Stimulated activated CD8-positive, alpha-beta memory T cell treated with anti-CD3 and anti-CD28 coated beads, Interleukin-7, amount 100 ng/mL, for 24 hours (primary cell): Measurements from ENCODE around the gene ACSL6.

Experiments
- DNase-seq: peaks from one replicate; pipeline ENCODE4 v3.0.0-alpha.2; 2020; ENCODE audit warnings: low read depth

Gene ACSL6

GRCh38 chr5:131979816-131980215, 31.6 kb downstream of the ACSL6 start:
- no peak for DNase-seq

GRCh38 chr5:131977212-131977604, 34.2 kb downstream of the ACSL6 start:
- no peak for DNase-seq

- no peak for DNase-seq
These were observed 34.8 kb downstream of the ACSL6 start for GRCh38 chr5:131976414-131977211.

- no peak for DNase-seq
These were observed 36.3 kb downstream of the ACSL6 start for GRCh38 chr5:131974956-131975726.

GRCh38 chr5:131974622-131974955, 36.9 kb downstream of the ACSL6 start:
- no peak for DNase-seq

GRCh38 chr5:131974016-131974415, 37.4 kb downstream of the ACSL6 start:
- DNase-seq, result no peak

GRCh38 chr5:131973089-131973712, 38.3 kb downstream of the ACSL6 start:
- DNase-seq, result no peak

GRCh38 chr5:131968396-131968954, 43.0 kb downstream of the ACSL6 start:
- DNase-seq, result no peak

- no peak for DNase-seq
These were observed 44.9 kb downstream of the ACSL6 start for GRCh38 chr5:131966551-131966950.

GRCh38 chr5:131965826-131966415, 45.5 kb downstream of the ACSL6 start:
- DNase-seq, result no peak

GRCh38 chr5:131959906-131960305, 51.6 kb downstream of the ACSL6 start:
- no peak for DNase-seq

GRCh38 chr5:131959136-131959535, 52.3 kb downstream of the ACSL6 start:
- no peak for DNase-seq

GRCh38 chr5:131957721-131958441, 53.6 kb downstream of the ACSL6 start:
- no peak for DNase-seq

GRCh38 chr5:131953969-131954368, 57.5 kb downstream of the ACSL6 start:
- no peak for DNase-seq

GRCh38 chr5:131952301-131952857, 59.1 kb downstream of the ACSL6 start:
- no peak for DNase-seq

GRCh38 chr5:131950706-131951105, 60.8 kb downstream of the ACSL6 start:
- DNase-seq, result no peak

- no peak for DNase-seq
These were observed 64.0 kb downstream of the ACSL6 start for GRCh38 chr5:131947445-131947844.

- no peak for DNase-seq
These were observed 65.8 kb downstream of the ACSL6 start, which contains the start of gene MEIKIN for GRCh38 chr5:131945551-131946168. Gene MEIKIN (minus strand): TSS chr5:131945663. CDS start chr5:131945505, 158 bp downstream.

GRCh38 chr5:131944702-131945550, 66.5 kb downstream of the ACSL6 start:
- no peak for DNase-seq

- no peak for DNase-seq
These were observed 67.5 kb downstream of the ACSL6 start for GRCh38 chr5:131943916-131944315.
